Measurements from ENCODE around the gene FAM13B.

DNA sequence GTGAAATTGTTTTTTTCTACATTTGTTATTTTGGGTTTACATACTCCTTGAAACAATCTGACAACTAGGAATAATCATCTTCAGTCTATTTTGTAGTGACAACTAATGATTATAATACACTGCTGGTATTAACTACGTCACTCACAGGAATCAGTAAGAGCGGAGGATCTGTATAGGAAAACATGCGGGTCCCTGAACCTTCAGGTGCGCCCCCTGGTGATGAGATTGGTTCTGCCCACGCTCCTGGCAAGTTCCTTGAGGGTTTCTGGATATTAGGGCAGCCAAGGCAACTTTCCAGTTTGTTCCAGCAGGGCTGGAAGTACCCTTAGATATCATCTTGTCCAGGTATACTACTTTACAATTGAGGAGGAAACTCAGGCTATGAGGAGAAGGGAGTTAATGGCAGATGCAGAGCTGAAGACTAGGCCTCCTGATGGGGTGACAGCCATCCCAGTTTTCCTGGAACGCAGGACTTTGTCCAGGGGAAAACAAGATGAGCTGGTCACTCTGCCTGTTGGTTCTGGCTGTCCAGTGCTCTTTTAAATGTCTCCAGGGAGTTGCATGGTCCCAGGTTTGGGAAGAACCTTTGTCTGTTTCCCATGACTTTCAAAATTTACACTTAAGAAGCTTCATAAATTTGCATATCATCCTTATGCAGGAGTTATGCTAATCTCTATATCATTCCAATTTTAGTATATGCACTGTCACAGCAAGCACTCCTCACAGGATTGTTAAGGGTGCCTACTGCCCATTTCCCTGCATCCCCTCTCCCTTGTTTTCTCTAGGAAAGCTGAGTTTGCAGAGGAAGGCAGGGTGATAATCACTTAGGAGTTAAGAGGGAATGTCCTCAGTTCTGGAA lies 36.1 kb upstream of the FAM13B start:
- TF ChIP-seq, protein P1, sequence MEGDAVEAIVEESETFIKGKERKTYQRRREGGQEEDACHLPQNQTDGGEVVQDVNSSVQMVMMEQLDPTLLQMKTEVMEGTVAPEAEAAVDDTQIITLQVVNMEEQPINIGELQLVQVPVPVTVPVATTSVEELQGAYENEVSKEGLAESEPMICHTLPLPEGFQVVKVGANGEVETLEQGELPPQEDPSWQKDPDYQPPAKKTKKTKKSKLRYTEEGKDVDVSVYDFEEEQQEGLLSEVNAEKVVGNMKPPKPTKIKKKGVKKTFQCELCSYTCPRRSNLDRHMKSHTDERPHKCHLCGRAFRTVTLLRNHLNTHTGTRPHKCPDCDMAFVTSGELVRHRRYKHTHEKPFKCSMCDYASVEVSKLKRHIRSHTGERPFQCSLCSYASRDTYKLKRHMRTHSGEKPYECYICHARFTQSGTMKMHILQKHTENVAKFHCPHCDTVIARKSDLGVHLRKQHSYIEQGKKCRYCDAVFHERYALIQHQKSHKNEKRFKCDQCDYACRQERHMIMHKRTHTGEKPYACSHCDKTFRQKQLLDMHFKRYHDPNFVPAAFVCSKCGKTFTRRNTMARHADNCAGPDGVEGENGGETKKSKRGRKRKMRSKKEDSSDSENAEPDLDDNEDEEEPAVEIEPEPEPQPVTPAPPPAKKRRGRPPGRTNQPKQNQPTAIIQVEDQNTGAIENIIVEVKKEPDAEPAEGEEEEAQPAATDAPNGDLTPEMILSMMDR (IDR thresholded peaks at IDR 0.05) = peak; percentile 41 to 74 (median 69)
- no peak for TF ChIP-seq POLR2A (IDR thresholded peaks at IDR 0.05)

Data from Peyer's patch (tissue), 4 donors.